Hepatocyte (in vitro differentiated cells): ENCODE measurements around the gene LGR4. TPM values are rescaled to one million over a fixed set of nuclear protein-coding genes. Genes with fewer than 3 reads are reported as not detected.
A peak's percentile ranks its signal among the peaks of the same experiment; 100 is the strongest.

ENCODE experiments used
- DNase-seq: peaks from one replicate; pipeline ENCODE4 v3.0.0-alpha.2; 2016; ENCODE audit warnings: low spot score
- H2AFZ ChIP-seq: fragments of 200-600 bp; sonication (generic); 2 replicates; pipeline ENCODE4 v1.6.0; 2016; ENCODE audit warnings: antibody characterized with exemption, mild to moderate bottlenecking
- H3K27ac ChIP-seq: fragments of 200-600 bp; sonication (generic); 2 replicates; pipeline ENCODE4 v1.5.1; 2016; ENCODE audit warnings: mild to moderate bottlenecking
- H3K27me3 ChIP-seq: fragments of 200-600 bp; sonication (generic); 2 replicates; pipeline ENCODE4 v1.6.1; 2016
- H3K36me3 ChIP-seq: fragments of 200-600 bp; sonication (generic); replicated peaks from 2 replicates; pipeline ENCODE4 v1.5.1; 2016; ENCODE audit warnings: low read depth; ENCODE audit not compliant: insufficient read depth
- H3K4me1 ChIP-seq: fragments of 200-600 bp; sonication (generic); 2 replicates; pipeline ENCODE4 v1.5.1; 2016; ENCODE audit warnings: mild to moderate bottlenecking, moderate library complexity; ENCODE audit not compliant: insufficient read depth
- H3K4me2 ChIP-seq: fragments of 200-600 bp; sonication (generic); 2 replicates; pipeline ENCODE4 v1.6.0; 2016
- H3K4me3 ChIP-seq: fragments of 200-600 bp; sonication (generic); 2 replicates; pipeline ENCODE4 v1.5.1; 2016; ENCODE audit warnings: mild to moderate bottlenecking
- H3K79me2 ChIP-seq: fragments of 200-600 bp; sonication (generic); 2 replicates; pipeline ENCODE4 v1.6.0; 2017; ENCODE audit warnings: mild to moderate bottlenecking
- H3K9me2 ChIP-seq: fragments of 200-600 bp; sonication (generic); replicated peaks from 2 replicates; pipeline ENCODE4 v1.6.0; 2017; ENCODE audit warnings: mild to moderate bottlenecking; ENCODE audit not compliant: insufficient read depth
- H3K9me3 ChIP-seq: fragments of 200-600 bp; sonication (generic); 2 replicates; pipeline ENCODE4 v1.5.1; 2016; ENCODE audit warnings: low read depth, mild to moderate bottlenecking
- H4K20me1 ChIP-seq: fragments of 200-600 bp; sonication (generic); 2 replicates; pipeline ENCODE4 v1.6.0; 2016; ENCODE audit warnings: mild to moderate bottlenecking; ENCODE audit not compliant: insufficient read depth, poor library complexity, severe bottlenecking
- CTCF ChIP-seq: fragments of 200-600 bp; sonication (generic); IDR thresholded peaks from 2 replicates; pipeline ENCODE4 v1.5.1; 2016; ENCODE audit warnings: antibody characterized with exemption, mild to moderate bottlenecking; ENCODE audit not compliant: poor library complexity
- EZH2 ChIP-seq: fragments of 200-600 bp; sonication (generic); IDR thresholded peaks from 2 replicates; pipeline ENCODE4 v1.6.1; 2016; ENCODE audit warnings: antibody characterized with exemption, mild to moderate bottlenecking, borderline replicate concordance
- EZH2phosphoT487 ChIP-seq: fragments of 200-600 bp; sonication (generic); IDR thresholded peaks from one replicate; pipeline ENCODE4 v1.6.1; 2018; ENCODE audit warnings: antibody characterized with exemption, mild to moderate bottlenecking, low read depth, moderate library complexity; ENCODE audit not compliant: unreplicated experiment, severe bottlenecking
- WGBS: methylation state at CpG from one replicate; pipeline ENCODE4 v1.1.6; 2016; ENCODE audit warnings: low lambda C conversion rate; ENCODE audit errors: missing lambda C conversion rate; 5-methylcytosine and 5-hydroxymethylcytosine counted together
- polyA plus RNA-seq: library from polyadenylated mRNA; unstranded; fragments of >200 nt; fragmentation: Nextera tagmentation; extraction: Ambion mirVana; gene quantifications from 2 replicates; pipeline ENCODE4 v1.2.1, GENCODE V29; 2016
- total RNA-seq: library from RNA; depleted of rRNA; stranded (reverse); fragments of >200 nt; gene quantifications from 2 replicates; pipeline ENCODE4 v1.2.3, GENCODE V29; 2014

Gene LGR4
- total and polyA plus RNA-seq, 2 experiments from 2014 or later = 27.2 to 115 TPM

GRCh38 chr11:27464909-27465308 lies 7.7 kb downstream of the LGR4 start:
- no peak for DNase-seq
- TF ChIP-seq EZH2 (peak; percentile 16), CTCF (no peak), EZH2phosphoT487 (no peak)
- Histone ChIP-seq H3K79me2 (peaks cover 97% of the 10 kb centered on the region), H3K4me3 (no peak overlapping the region), H3K4me2 (peak overlapping the region; percentile 68), H2AFZ (no peak overlapping the region), H3K27me3 (no peaks in the 10 kb centered on the region), H3K9me3 (no peaks in the 10 kb centered on the region), H3K36me3 (no peaks in the 10 kb centered on the region), H3K27ac (peak overlapping the region; percentile 86), H3K9me2 (no peaks in the 10 kb centered on the region), H4K20me1 (peaks cover 12% of the 10 kb centered on the region), H3K4me1 (peaks cover 50% of the 10 kb centered on the region)
- 58% methylated on average over 2 of the region's 2 CpGs for WGBS

DNA sequence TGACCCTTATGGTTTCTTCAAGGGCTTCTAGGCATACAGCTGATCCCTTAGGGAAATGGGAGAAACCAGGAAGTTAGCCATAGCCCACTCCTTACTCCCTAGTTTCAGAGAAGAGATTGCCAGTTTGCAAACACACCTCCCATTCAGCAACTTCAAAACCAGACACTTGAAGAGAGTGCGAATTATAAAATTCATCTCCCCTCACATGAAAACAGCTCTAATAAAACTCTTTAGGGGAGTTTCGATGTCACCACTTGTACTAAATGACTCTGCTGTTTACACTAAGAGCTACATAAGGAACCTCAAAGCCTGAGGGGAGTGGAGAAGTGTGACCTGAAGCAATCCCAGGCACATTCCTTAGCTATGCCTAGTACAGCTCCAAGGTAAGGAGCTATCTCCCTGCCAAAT lies 8.3 kb downstream of the LGR4 start:
- H2AFZ ChIP-seq = no peak overlapping the region
- no peak overlapping the region for H3K4me3 ChIP-seq
- peaks cover 44% of the 10 kb centered on the region for H3K4me1 ChIP-seq
- H3K9me3 ChIP-seq = no peaks in the 10 kb centered on the region
- WGBS = 23% methylated on average over 2 of the region's 2 CpGs
- DNase-seq = peak; percentile 55
- H3K36me3 ChIP-seq = no peaks in the 10 kb centered on the region
- H4K20me1 ChIP-seq = peaks cover 7% of the 10 kb centered on the region
- H3K27me3 ChIP-seq = no peaks in the 10 kb centered on the region
- peaks cover 97% of the 10 kb centered on the region for H3K79me2 ChIP-seq
- TF ChIP-seq EZH2phosphoT487 = no peak
- TF ChIP-seq CTCF = no peak
- no peak for TF ChIP-seq EZH2
- H3K27ac ChIP-seq = peak overlapping the region; percentile 86
- peak overlapping the region; percentile 68 for H3K4me2 ChIP-seq
- H3K9me2 ChIP-seq = no peaks in the 10 kb centered on the region

GRCh38 chr11:27462543-27462942 lies 10.0 kb downstream of the LGR4 start:
- no peak for DNase-seq
- no peak overlapping the region for H2AFZ ChIP-seq
- H3K4me3 ChIP-seq = no peak overlapping the region
- no peaks in the 10 kb centered on the region for H3K36me3 ChIP-seq
- peaks cover 10% of the 10 kb centered on the region for H4K20me1 ChIP-seq
- H3K27ac ChIP-seq = peak overlapping the region; percentile 86
- no peak overlapping the region for H3K4me2 ChIP-seq
- no peaks in the 10 kb centered on the region for H3K27me3 ChIP-seq
- peaks cover 28% of the 10 kb centered on the region for H3K4me1 ChIP-seq
- no peak for TF ChIP-seq EZH2
- TF ChIP-seq EZH2phosphoT487 = no peak
- no peak for TF ChIP-seq CTCF
- peaks cover 97% of the 10 kb centered on the region for H3K79me2 ChIP-seq
- H3K9me3 ChIP-seq = no peaks in the 10 kb centered on the region
- WGBS = 93% methylated on average over 5 of the region's 5 CpGs
- no peaks in the 10 kb centered on the region for H3K9me2 ChIP-seq
